ENCODE data around the gene RIOX2. TPM values are rescaled to one million over a fixed set of nuclear protein-coding genes. Genes with fewer than 3 reads are reported as not detected.

Gene RIOX2
- total RNA-seq, 3 donors from 2014 or later, result 13.5 to 20.8 (median 20.7) TPM

DNA sequence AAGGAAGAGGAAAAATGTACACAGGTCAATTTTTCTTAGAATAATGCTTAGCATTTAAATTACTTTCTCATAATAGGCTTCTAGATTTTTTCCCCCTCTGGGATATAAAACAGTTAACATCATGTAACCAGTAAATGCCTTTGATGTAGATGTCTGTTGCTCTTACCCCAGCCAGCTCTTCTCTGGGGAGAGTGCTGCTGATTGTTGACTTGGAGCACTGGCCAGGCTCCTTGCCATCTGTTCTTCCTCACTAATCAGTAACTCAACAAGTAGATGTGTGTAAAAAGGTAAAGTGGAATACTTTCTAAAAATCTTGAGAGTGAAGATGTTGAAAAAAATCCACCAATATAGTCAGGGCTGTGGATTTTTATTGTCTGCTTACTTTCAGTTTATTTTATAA is 42.2 kb downstream of the RIOX2 start:
- ATAC-seq (no peak), DNase-seq (no peak)
- Histone ChIP-seq H3K36me3 (ENCODE audit: low read depth) (no peaks in the 10 kb centered on the region), H3K4me3 (no peak overlapping the region), H3K4me1 (ENCODE audit: low read depth) (no peaks in the 10 kb centered on the region), H3K9me3 (no peaks in the 10 kb centered on the region)
- intact Hi-C loops (cut with DNase I, micrococcal nuclease), result no loop called here
- TF ChIP-seq, protein P1, sequence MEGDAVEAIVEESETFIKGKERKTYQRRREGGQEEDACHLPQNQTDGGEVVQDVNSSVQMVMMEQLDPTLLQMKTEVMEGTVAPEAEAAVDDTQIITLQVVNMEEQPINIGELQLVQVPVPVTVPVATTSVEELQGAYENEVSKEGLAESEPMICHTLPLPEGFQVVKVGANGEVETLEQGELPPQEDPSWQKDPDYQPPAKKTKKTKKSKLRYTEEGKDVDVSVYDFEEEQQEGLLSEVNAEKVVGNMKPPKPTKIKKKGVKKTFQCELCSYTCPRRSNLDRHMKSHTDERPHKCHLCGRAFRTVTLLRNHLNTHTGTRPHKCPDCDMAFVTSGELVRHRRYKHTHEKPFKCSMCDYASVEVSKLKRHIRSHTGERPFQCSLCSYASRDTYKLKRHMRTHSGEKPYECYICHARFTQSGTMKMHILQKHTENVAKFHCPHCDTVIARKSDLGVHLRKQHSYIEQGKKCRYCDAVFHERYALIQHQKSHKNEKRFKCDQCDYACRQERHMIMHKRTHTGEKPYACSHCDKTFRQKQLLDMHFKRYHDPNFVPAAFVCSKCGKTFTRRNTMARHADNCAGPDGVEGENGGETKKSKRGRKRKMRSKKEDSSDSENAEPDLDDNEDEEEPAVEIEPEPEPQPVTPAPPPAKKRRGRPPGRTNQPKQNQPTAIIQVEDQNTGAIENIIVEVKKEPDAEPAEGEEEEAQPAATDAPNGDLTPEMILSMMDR (IDR thresholded peaks at IDR 0.05), result no peak

DNA sequence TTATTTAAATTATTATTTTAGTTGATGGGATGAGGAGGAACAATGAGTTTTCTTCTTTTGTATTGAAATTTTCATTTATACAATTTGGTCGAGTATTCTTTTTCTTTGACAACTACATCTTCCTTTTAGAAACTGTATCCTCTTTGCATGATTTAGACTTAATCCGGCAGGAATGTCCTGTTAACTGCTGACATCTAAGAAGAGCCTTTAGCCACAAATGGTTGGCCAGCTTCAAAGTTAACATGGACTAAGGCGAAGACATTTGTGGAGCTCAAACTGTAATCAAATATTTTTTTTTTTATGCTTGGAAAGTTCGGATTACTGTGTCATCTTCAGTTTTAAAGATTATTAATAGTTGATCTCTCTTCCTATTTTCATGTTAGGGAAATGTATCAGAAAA is 43.2 kb downstream of the RIOX2 start:
- ATAC-seq, result no peak
- H3K36me3 ChIP-seq (ENCODE audit: low read depth), result no peaks in the 10 kb centered on the region

DNA sequence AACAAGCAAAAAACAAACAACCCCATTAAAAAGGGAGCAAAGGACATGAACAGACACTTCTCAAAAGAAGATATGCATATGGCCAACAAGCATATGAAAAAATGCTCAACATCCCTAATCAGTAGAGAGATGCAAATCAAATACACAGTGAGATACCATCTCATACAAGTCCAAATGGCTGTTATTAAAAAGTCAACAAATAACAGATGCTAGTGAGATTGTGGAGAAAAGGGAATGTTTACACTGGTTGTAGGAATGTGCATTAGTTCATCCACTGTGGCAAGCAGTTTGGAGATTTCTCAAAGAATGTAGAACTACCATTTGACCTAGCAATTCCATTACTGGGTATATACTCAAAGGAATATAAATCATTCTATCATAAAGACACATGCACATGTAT is 44.5 kb downstream of the RIOX2 start:
- TF ChIP-seq, protein P1 (IDR thresholded peaks at IDR 0.05), result no peak
- DNase-seq, result no peak
- intact Hi-C loops (cut with DNase I, micrococcal nuclease), result no loop called here
- no peak for ATAC-seq
- no peak overlapping the region for H3K4me3 ChIP-seq
- no peaks in the 10 kb centered on the region for H3K4me1 ChIP-seq (ENCODE audit: low read depth)
- H3K36me3 ChIP-seq (ENCODE audit: low read depth), result no peaks in the 10 kb centered on the region
- H3K9me3 ChIP-seq, result no peaks in the 10 kb centered on the region

More for the DNA sequence above, 43.2 kb downstream of the RIOX2 start:
- intact Hi-C loops (cut with DNase I, micrococcal nuclease), result no loop called here
- no peaks in the 10 kb centered on the region for H3K4me1 ChIP-seq (ENCODE audit: low read depth)
- no peaks in the 10 kb centered on the region for H3K9me3 ChIP-seq
- DNase-seq, result no peak
- H3K4me3 ChIP-seq, result no peak overlapping the region
- TF ChIP-seq, protein P1 (IDR thresholded peaks at IDR 0.05), result no peak

DNA sequence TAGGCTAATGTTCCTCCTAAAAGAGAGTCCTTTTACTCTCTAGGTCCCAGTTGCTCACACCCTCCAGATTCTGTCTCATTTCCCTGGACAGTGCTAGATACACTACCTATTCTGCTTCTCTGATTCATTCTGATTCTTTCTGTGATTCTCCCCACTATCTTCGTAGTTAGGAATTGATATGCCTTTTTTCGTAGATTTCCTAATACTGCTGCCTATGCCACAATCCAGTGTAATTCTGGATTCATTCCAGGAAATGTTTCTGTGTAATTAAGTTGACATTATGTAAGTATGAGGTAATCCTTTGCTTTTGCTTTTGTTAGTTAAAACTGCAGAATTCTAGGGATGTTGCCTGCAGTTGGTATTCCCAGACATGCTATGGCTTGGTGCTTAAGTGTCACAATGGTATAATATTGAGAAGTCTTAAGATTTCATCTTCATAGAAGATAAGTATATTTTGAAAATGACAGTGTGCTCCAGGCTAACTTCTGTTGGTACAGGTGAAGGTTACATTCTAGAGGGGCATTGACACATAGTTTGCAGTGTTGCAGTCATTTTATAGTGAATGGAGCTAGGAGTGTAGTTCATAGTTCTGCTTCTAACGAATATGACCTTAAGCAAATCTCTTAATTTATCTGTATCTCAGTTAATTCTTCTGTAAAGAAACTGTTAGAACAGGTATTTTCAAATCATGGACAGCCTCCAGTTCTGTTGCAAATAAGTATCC is 54.3 kb downstream of the RIOX2 start:
- TF ChIP-seq, protein P1 (IDR thresholded peaks at IDR 0.05), result no peak
- intact Hi-C loops (cut with DNase I, micrococcal nuclease), result no loop called here
- Histone ChIP-seq H3K4me1 (ENCODE audit: low read depth) (no peaks in the 10 kb centered on the region), H3K36me3 (ENCODE audit: low read depth) (no peaks in the 10 kb centered on the region), H3K9me3 (no peaks in the 10 kb centered on the region), H3K4me3 (no peak overlapping the region)
- ATAC-seq (no peak), DNase-seq (no peak)

DNA sequence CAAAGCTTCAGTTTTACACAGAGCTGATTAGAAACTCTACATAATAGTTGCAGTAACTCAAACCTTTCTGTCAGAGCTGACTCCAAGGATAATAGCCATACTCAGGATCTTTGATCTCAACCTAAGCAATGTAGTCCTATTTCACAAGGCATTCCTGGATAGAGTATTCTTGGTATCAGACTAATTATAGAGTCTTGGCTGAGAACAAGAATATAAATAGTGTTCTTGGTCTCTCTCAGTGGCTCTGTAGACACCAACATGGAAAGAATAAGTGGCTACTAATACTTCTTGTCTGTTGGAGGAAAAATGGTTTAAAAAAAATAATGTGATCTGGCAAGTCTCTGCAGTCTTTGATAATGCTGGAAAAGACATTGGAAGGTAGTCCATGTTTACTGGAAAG is 55.7 kb downstream of the RIOX2 start:
- no peak for DNase-seq
- no peaks in the 10 kb centered on the region for H3K36me3 ChIP-seq (ENCODE audit: low read depth)
- no peaks in the 10 kb centered on the region for H3K4me1 ChIP-seq (ENCODE audit: low read depth)
- TF ChIP-seq, protein P1 (IDR thresholded peaks at IDR 0.05), result no peak
- H3K9me3 ChIP-seq, result no peaks in the 10 kb centered on the region
- intact Hi-C loops (cut with DNase I, micrococcal nuclease), result no loop called here
- H3K4me3 ChIP-seq, result no peak overlapping the region
- ATAC-seq, result no peak
